ENCODE data around the gene CENPP. TPM values are rescaled to one million over a fixed set of nuclear protein-coding genes. Genes with fewer than 3 reads are reported as not detected.

The CENPP gene
- total RNA-seq, 1 donor from 2014 or later: 1.6 TPM

Other genes starting within 250 kb of the CENPP start
- 76.1 and 105 TPM in 2 replicates for gene SPTLC1, start 210.5 kb upstream of the CENPP start, total RNA-seq
- gene IARS1, start 32.3 kb upstream of the CENPP start, total RNA-seq: 88.3 and 110 TPM in 2 replicates
- gene NOL8, start 603 bp upstream of the CENPP start, total RNA-seq: 10.2 and 15.5 TPM in 2 replicates
- gene OGN, start 78.6 kb downstream of the CENPP start, total RNA-seq: not detected in 2 replicates
- not detected in 2 replicates for gene OMD, start 98.5 kb downstream of the CENPP start, total RNA-seq
- not detected in 2 replicates for gene ASPN, start 156.6 kb downstream of the CENPP start, total RNA-seq
- not detected in 2 replicates for gene ECM2, start 210.0 kb downstream of the CENPP start, total RNA-seq

All from lung microvascular endothelial cell (primary cell).